Bone marrow (tissue), 2 donors: Measurements from ENCODE around the gene TRAF3IP3.
A peak's percentile ranks its signal among the peaks of the same experiment; 100 is the strongest.

Experiments
- DNase-seq, 2 donors: peaks; one replicate each; lab custom pipeline; 2025; lab: John Stamatoyannopoulos, UW

Gene TRAF3IP3

GRCh38 chr1:209802117-209802779, 46.4 kb downstream of the TRAF3IP3 start:
- no peak for DNase-seq

GRCh38 chr1:209802780-209803152, 46.9 kb downstream of the TRAF3IP3 start:
- DNase-seq, result no peak

GRCh38 chr1:209803568-209803967, 47.7 kb downstream of the TRAF3IP3 start:
- no peak for DNase-seq

GRCh38 chr1:209805341-209805781, 49.5 kb downstream of the TRAF3IP3 start:
- no peak for DNase-seq

- peak; percentile 16 to 51 for DNase-seq
Measured at GRCh38 chr1:209805875-209806760, 50.3 kb downstream of the TRAF3IP3 start, which contains the start of gene IRF6. Gene IRF6 (minus strand): TSS chr1:209806142. CDS start chr1:209801413, 4,729 bp downstream.

GRCh38 chr1:209807509-209807908, 51.7 kb downstream of the TRAF3IP3 start:
- no peak for DNase-seq

- no peak for DNase-seq
Measured at GRCh38 chr1:209808059-209808581, 52.3 kb downstream of the TRAF3IP3 start.

- DNase-seq, result no peak
Measured at GRCh38 chr1:209809611-209810010, 53.8 kb downstream of the TRAF3IP3 start.

GRCh38 chr1:209810783-209811182, 54.9 kb downstream of the TRAF3IP3 start:
- no peak for DNase-seq

GRCh38 chr1:209813902-209814301, 58.0 kb downstream of the TRAF3IP3 start:
- no peak for DNase-seq

- no peak for DNase-seq
Measured at GRCh38 chr1:209815490-209815889, 59.6 kb downstream of the TRAF3IP3 start.

- no peak for DNase-seq
Measured at GRCh38 chr1:209815931-209816341, 60.1 kb downstream of the TRAF3IP3 start.

- no peak for DNase-seq
Measured at GRCh38 chr1:209816923-209817322, 61.1 kb downstream of the TRAF3IP3 start.

- DNase-seq, result no peak
Measured at GRCh38 chr1:209817691-209818090, 61.8 kb downstream of the TRAF3IP3 start.

- DNase-seq, result no peak
Measured at GRCh38 chr1:209819058-209819457, 63.2 kb downstream of the TRAF3IP3 start.

- no peak for DNase-seq
Measured at GRCh38 chr1:209820986-209821385, 65.1 kb downstream of the TRAF3IP3 start.

- DNase-seq, result no peak
Measured at GRCh38 chr1:209822706-209823105, 66.9 kb downstream of the TRAF3IP3 start.

GRCh38 chr1:209823143-209824041, 67.5 kb downstream of the TRAF3IP3 start:
- DNase-seq, result peak in 1 of 2 donors; percentile 39

- no peak for DNase-seq
Measured at GRCh38 chr1:209825591-209826434, 70.0 kb downstream of the TRAF3IP3 start.

GRCh38 chr1:209827384-209828262, 71.8 kb downstream of the TRAF3IP3 start, which contains the start of gene UTP25:
Gene UTP25 (plus strand): TSS chr1:209827972. CDS start chr1:209828064, 92 bp downstream.
- DNase-seq, result peak; percentile 64 to 94
